GM21515 (cell line): ENCODE data around the gene DNAJC15.
A peak's percentile ranks its signal among the peaks of the same experiment; 100 is the strongest.
"Not testable (repeated sequence)": the region's sequence is repeated elsewhere in the genome, so short reads cannot be mapped to it uniquely, and the experiment has no call there.

Source experiments
- ATAC-seq: cut with Tn5 transposase; IDR thresholded peaks from one replicate; pipeline ENCODE4 v1.9.1; 2021; ENCODE audit not compliant: unreplicated experiment

The DNAJC15 gene

DNA sequence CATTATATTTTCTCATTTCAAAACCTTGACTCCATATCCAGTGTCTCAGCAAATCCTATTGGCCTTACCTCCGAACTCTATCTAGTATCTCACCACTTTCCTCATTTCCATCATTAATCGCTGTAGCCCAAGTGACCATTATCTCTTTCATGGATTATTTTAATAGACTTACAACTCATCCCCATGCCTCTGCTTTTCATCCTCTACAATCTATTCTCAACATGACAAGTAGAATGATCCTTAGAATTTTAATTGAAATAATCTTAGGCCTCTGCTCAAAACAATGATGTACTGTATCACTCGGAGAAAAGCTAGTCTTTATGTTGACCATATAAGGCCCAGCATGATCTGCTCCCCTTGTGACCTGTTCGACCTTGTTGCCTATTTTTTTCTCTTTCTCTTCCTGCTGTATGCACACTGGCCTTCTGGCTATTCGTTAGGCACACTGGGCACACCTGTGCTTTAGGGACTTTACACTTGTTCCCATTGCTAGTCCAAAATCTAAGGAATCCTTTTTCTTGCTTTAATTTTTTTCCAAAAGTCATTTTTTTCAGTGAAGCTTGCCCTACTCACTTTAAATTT, 21.4 kb downstream of the DNAJC15 start:
- no peak for ATAC-seq

DNA sequence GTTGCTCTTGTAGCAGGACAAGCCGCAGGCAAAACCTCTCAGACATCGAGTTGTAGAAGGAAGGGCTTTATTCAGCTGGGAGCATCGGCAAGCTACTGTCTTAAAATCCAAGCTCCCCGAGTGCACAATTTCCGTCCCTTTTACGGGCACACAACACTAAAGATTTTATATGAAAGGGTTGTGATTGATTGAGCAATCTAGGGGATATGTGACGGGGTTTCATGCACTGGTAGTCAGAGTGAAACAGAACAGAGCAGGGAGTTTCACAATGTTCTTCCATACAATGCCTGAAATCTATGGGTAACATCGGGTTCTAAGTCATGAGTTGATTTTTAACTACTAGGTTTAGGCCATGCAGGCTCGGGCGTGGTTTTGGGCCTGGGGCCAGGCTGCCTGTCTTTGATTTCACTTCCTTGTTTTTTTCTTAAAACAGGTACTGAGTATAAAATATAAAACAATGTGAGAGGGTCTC, 22.0 kb downstream of the DNAJC15 start:
- ATAC-seq = not testable (repeated sequence)

DNA sequence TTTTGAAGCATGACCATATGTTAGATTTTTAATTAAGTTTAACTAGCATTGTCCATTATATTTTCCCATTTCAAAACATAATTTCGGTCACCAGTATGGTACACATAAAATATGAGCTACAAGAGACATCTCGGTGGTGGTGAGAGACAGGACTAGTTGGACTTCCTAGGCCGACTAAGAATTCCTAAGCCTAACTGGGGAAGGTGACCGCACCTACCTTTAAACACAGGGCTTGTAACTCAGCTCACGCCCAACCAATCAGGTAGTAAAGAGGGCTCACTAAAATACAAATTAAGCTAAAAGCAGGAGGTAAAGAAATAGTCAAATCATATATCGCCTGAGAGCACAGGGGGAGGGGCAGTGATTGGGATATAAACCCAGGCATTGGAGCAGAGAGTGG, 22.9 kb downstream of the DNAJC15 start:
- ATAC-seq = no peak

DNA sequence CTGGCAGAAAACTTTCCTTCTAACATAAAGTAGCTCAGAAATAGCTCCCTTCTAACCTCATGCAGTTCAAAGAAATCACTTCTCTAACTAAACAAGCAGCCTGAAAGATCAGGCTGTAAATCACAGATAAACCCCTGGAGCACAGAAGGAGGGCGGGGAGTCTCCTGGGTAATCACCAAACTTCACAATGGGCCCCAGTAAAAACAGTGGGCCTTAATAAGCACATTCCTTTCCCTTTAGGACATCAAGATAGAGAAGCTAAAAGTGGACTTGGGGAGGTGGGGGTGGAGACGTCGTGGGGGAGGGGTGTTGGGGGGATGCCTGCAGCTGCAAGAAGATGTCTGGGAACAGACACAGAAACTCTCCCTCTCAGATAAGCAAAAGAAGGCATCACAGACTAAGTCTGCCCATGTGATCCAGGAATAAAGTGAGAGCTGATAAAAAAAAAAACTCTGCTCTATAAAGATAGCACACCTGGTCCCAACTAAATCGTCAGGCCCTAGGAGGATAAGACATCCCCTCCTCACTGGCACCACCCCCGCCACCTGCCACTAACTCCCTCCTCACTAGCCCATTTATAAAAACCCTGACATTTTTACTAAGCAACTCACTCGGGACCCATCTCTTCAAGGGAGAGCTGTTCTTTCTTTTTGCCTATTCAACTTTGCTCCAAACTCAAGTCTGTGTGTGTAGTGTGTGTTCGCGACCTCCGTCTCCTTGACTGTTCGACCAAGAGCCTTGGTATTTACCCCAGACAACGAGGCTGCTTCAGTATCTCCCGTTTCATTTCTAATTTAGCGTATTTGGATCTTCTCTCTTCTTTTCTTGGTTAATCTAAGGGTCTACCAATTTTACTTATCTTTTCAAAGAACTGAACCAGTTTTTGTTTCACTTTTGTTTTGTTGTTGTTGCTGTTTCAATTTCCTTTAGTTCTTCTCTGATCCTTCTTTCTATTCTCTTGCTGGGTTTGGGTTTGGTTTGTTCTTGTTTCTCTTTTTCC, 31.7 kb downstream of the DNAJC15 start:
- peak; percentile 53 for ATAC-seq

DNA sequence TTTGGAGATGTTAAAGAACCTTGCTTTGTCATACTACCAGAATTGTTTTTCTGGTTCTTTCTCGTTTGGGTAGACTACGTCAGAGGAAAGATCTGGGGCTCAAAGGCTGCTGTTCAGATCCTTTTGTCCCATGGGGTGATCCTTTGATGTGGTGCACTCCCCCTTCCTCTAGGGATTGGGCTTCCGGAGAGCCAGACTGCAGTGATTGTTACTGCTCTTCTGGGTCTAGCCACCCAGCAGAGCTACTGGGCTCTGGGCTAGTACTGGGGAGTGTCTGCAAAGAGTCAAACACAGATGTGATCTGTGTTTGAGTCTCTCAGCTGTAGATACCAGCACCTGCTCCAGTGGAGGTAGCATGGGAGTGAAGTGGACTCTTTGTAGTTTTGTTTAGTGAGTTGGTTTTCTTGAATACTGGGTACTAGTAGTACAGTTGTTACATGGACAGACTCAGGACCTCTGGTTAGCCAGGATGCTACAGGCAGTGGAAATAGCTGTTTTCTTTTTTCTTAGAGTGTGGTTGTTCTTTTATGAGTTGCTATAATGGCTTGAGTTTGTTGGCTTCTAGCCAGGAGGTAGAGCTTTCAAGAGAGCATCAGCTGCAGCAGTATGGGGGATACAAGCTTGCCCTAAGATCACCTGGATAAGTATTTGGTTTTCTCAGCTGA, 34.4 kb downstream of the DNAJC15 start:
- no peak for ATAC-seq

DNA sequence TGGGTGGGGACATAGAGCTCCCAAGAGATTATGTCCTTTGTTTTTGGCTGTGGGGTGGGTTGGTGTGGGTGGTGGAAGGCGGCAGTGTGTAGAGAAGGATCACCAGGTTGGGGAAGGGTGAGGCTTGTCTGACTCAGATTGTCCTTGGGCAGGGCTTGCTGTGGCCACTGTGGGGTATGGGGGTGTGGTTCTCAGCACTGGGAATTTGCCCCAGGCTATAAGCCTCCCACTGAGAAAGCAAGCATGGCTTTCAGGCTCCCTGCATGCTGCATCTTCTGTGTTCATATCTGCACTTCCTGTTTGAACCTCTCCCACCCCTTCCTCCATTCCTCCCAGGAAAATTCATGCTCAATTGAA, 34.9 kb downstream of the DNAJC15 start:
- no peak for ATAC-seq

DNA sequence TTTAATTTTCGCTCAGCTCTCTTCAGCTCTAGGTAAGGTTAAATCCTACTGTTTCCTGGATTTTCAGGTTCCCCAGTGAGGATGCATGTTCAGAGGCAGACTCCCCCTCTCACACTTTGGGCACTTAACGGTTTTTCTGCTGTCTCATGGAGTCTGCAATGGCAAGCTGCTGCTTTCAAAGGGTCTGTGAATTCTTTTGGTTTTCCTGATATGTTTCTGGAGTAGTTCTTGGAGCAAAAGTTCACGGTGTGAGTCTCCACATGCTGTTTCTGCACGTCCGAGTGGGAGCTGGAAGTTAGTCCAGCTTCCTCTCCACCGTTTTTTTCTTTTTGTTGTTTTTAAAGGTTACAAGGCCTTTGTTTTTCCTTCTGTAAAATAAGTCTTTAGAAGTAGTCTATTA, 35.4 kb downstream of the DNAJC15 start:
- no peak for ATAC-seq

DNA sequence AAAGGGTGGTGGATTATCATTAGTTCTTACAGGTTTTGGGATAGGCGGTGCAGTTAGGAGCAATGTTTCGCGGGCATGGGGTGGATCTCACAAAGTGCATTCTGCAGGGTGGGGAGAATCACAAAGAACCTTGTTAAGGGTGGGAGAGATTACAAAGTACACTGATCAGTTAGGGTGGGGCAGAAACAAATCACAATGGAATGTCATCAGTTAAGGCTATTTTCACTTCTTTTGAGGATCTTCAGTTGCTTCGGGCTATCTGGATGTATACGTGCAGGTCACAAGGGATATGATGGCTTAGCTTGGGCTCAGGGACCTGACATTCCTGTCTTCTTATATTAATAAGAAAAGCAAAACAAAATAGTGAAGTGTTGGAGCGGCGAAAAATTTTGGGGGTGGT, 36.4 kb downstream of the DNAJC15 start:
- not testable (repeated sequence) for ATAC-seq

DNA sequence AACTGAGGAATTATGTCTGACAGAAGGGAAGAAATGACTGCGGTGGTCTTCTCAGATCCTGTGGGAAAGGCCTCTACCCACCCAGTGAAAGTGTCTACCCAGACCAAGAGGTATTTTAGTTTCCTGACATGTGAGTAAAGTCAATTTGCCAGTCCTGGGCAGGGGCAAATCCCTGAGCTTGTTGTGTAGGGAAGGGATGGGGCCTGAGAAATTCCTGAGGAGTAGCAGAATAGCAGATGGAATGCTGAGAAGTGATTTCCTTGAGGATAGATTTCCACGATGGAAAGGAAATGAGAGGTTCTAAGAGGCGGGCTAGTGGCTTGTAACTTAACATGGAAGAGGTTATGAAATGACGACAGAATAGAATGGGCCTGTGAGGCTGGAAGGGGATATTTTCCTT, 37.4 kb downstream of the DNAJC15 start:
- ATAC-seq = not testable (repeated sequence)

DNA sequence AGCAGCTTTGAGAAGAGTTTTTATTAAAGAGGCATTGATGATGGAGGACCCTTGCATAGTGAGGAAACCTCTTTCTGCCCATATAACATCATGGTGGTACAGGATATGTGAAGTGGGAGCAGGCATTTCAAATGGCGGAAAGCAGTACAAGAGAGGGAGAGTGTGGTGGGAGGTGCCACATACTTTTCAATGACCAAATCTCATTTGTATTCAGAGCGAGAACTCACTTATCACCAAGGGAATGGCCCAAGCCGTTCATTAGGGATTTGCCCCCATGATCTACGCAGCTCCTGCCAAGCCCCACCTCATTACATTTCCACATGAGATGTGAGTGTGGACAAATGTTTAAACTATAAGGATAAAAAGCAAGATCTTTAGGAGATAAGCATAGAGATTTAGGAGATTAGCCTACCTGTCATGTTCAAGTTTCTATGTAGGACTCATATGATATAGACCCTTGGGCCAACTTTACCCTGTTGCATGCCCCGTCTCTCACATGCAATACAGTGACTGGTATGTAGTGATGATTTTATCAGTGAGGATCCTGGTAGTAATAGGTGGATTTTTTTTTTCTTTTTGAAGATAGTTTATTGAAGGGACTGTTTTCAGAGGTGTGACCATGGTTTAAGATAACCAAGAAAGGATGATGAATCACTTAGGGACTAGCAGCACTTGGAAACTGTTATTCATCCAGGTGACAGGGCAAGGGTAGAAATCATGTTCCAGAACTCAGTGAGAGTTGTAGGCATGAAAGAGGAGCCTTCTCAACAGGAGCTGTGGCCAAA, 38.3 kb downstream of the DNAJC15 start:
- ATAC-seq = no peak

DNA sequence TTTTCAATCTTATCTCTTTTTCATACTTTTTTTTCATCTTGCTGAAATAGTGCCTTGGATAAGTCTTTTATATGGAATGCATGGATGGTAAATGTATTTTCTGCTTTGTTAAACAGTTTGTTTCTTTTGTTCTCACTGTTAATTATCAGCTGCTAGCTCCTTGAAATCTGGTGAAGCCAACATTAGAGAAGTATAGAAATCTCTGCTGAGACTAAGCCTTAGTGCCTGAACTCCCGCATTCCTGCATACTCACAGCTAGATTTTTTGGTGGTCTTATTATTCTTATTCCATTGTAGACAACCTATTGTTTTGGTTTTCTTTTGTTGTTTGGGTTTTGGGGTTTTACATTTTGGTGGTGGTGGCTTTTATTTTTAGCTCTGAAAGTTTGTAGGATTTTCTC, 48.4 kb downstream of the DNAJC15 start:
- no peak for ATAC-seq

DNA sequence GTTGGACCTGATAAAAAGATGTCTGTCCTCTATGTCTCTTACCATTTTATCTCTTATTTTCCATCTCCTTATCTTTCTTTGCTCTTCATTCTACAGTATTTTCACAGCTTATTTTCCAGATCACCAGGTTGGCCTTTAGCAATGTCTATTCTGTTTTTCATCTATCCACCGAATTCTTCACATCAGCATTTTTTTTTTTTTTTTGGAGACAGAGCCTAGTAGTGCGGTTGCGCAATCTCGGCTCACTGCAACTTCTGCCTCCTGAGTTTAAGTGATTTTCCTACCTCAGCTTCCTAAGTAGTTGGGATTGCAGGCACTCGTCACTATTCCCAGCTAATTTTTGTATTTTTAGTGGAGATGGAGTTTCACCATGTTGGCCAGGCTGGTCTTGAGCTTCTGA, 49.0 kb downstream of the DNAJC15 start:
- no peak for ATAC-seq

DNA sequence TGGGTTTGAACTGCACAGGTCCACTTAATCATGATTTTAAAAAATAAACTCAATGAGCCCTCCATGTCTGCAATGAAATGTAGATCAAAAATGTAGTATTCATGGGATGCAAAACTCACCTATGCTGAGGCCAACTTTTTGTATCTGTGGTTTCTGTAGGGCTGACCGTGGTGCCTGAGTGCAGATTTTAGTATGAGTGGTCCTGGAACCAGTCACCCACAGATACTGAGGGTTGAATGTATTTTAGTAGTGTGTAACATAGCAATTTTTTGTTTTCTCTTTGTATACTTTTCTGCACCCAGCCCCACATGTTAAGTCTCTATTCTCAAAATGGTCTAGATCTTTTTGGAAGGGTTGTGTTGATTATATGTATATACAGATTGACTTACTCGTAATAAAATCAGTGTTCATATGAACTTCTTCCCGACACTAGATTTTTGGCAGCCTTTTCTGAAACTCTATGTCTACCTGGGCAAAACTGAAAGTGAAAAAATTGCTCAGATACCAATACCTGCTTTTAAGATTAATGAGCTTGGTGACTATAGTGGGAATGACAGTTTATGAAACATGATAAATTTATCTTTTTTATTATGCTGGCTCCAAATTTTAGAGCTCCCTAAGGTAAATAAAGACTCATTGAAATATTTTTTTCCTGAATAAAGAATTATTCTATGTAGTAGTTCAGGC, 51.6 kb downstream of the DNAJC15 start:
- ATAC-seq = peak; percentile 74

DNA sequence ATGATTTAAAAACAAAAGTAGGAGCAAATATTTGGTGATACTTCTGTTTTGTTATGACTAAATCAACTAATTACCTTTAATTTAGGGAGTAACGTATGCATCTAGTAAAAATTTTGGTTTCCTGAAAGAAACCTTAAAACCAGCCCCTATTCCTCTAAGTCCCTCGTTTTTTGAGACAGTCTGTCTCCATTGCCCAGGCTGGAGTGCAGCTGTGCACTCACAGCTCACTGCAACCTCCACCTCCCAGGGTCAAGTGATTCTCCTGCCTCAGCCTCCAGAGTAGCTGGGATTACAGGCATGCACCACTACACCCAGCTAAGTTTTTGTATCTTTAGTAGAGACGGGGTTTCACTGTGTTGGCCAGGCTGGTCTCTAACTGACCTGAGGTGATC, 52.1 kb downstream of the DNAJC15 start:
- not testable (repeated sequence) for ATAC-seq

DNA sequence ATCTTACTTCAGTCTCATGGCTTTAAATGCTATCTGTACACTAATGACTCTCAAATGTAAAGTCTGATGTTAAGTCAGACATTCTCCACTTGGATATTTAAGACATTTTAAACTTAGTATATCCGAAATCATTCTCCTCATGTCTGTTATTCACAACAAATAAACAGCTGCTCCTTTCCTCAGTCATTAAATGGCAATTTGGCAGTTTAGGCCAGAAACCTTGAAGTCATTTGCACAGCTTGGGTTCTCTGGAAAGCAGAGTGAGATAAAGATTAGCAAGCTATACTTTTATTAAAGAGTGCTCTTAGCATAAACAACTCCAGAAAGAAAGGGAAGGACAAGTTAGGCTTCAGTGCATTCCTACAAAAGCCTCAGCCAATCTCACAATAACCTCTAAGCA, 53.7 kb downstream of the DNAJC15 start:
- ATAC-seq = no peak

DNA sequence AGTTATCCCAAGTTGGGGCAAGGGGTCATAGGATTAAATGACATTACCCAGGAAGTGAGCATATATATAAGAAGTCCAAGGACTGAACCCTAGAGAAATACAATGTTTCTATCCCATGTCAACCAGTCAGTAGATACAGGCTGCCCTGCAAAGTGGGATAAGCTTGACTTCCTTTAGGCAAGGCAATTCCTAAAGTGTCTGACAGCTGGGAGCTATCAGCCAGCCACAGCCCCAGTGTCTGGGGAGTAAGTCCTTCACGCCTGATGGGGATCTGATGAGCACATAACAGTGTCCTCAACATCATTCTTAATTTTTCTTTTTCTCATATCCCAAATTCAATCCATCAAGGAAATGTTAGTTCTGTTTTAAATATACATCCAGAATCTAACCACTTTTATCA, 54.1 kb downstream of the DNAJC15 start:
- ATAC-seq = no peak

DNA sequence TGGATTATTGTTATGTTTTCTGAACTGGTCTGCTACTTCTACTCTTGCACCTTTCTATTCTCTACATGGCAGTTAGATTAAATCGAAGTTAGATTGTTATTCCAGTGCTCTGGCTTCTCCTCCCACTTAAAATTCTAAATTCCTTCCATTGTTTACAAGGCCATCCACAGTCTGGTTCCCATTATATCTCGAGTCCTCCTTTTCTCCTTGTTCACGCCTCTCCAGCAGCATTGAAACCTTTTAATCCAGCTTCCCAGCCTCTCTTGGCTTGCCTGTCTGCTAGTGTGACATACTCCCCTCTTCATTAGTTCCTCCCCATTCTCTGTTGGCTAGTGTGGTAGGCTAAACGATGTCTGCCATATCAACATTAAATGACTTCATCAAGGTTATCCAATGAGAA, 54.5 kb downstream of the DNAJC15 start:
- no peak for ATAC-seq

DNA sequence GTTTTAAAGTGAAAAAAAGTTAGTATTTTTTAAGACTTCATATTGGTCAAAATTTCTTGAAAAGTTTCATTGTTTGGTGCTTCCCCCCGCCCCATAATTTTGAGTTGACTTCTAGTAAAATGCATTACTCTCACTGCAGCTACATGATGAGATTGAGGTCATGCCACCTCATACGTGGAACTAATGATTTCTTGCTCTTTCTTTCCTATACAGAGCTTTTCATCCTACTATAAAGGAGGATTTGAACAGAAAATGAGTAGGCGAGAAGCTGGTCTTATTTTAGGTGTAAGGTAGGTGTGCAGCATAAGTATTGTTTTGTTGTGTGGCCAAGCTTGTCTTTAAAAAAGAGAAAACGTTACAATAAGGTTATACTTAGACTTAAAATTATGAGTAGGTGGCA, 55.0 kb downstream of the DNAJC15 start:
- no peak for ATAC-seq

DNA sequence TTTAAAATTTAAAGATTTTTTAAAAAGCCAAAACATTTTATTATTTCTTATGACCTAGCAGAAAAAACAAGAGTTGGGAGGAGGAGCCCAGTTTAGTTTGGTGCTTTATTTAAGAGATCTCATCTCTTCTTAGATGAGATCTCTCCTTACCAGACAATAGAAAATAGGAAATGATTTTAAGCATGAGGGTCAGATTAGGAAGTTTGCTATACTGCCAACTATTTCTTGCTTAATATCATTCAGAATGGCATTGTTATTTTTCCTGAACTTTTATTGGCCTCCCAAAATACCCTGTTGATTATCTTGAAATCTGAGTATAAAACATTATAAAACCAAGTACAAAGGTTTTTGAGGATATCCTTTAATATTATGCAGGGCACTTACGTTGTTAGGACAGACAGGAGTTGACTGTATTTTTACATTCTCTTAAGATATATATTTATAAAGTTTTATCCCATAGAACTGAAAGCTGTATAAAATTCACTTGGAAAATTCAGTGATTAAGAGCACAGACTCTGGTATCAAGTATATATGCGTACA, 56.1 kb downstream of the DNAJC15 start:
- ATAC-seq = no peak

DNA sequence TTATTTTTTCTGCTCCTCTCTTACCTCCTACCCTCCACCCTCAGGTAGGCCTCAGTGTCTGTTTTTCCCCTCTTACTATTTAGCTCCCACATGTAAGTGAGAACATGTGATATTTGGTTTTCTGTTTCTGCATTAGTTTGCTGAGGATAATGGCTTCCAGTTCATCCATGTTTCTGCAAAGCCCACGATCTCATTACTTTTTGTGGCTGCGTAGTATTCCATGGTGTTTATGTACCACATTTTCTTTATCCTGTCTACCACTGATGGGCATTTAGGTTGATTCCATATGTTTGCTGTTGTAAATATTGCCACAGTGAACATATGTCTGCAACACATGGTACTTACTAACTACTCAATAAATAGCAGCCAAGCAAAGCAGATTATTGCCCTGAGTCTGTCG, 56.8 kb downstream of the DNAJC15 start:
- no peak for ATAC-seq
